NB4 (cell line): Measurements from ENCODE around the gene MAML2.

Experiments
- MAX ChIP-seq: IDR thresholded peaks from 2 replicates; pipeline ENCODE4 v1.6.1; 2011; ENCODE audit warnings: low read depth, low read length
- MYC ChIP-seq: IDR thresholded peaks from 2 replicates; pipeline ENCODE4 v1.6.1; 2011; ENCODE audit warnings: low read depth, low read length
- POLR2A ChIP-seq: IDR thresholded peaks from 2 replicates; pipeline ENCODE4 v1.6.1; 2011; ENCODE audit warnings: mild to moderate bottlenecking; ENCODE audit not compliant: insufficient read length; ENCODE audit errors: extremely low read depth
- TF ChIP-seq, protein P1 (sequence below): IDR thresholded peaks from one replicate; pipeline ENCODE4 v1.5.1; 2012; ENCODE audit warnings: low read depth, low read length

DNA sequence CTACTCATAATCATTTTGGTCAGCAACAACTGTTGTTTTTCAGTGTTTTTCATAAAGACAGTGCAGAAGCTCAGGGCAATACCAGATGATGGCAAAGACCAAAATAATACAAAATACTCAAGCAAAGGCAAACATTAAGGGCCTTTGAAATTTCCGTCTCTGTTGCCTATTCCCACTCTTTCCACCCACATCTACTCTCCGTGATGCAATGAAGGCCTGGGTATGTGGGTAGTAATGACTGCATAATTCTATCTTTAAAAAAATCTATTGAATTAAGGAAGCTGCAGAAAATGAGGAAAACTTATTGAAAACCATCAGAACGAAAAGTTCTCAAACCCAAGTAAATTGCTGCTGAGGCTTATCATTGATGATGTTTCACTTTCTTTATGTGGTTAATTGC is 203.3 kb downstream of the MAML2 start:
- TF ChIP-seq, protein P1, sequence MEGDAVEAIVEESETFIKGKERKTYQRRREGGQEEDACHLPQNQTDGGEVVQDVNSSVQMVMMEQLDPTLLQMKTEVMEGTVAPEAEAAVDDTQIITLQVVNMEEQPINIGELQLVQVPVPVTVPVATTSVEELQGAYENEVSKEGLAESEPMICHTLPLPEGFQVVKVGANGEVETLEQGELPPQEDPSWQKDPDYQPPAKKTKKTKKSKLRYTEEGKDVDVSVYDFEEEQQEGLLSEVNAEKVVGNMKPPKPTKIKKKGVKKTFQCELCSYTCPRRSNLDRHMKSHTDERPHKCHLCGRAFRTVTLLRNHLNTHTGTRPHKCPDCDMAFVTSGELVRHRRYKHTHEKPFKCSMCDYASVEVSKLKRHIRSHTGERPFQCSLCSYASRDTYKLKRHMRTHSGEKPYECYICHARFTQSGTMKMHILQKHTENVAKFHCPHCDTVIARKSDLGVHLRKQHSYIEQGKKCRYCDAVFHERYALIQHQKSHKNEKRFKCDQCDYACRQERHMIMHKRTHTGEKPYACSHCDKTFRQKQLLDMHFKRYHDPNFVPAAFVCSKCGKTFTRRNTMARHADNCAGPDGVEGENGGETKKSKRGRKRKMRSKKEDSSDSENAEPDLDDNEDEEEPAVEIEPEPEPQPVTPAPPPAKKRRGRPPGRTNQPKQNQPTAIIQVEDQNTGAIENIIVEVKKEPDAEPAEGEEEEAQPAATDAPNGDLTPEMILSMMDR, result no peak
- no peak for TF ChIP-seq POLR2A
- TF ChIP-seq MYC, result no peak
- TF ChIP-seq MAX, result no peak
